ENCODE measurements around the gene ERCC3.

GRCh38 chr2:127226520-127227263, 67.3 kb downstream of the ERCC3 start:
- no peak for TF ChIP-seq POLR2A (IDR thresholded peaks at IDR 0.05)
- TF ChIP-seq POLR2AphosphoS5 (IDR thresholded peaks at IDR 0.05; ENCODE audit: insufficient read depth in 1 of 2, low read depth in 1 of 2): no peak
